Jurkat, Clone E6-1 (cell line): ENCODE measurements around the gene SEMA4C.
A peak's percentile ranks its signal among the peaks of the same experiment; 100 is the strongest.

Experiments
- DNase-seq: peaks from one replicate; pipeline ENCODE4 v3.0.0-alpha.2; 2011; ENCODE audit warnings: low read depth, low spot score
- H3K4me3 ChIP-seq: 2 replicates; pipeline ENCODE4 v1.5.1; 2011; ENCODE audit warnings: mild to moderate bottlenecking, low read length, control low read depth, moderate library complexity

SEMA4C gene

GRCh38 chr2:96856776-96857666 lies 12.9 kb downstream of the SEMA4C start:
- peak overlapping the region; percentile 84 for H3K4me3 ChIP-seq
- peak; percentile 57 for DNase-seq

- no peak overlapping the region for H3K4me3 ChIP-seq
- DNase-seq: no peak
These were observed 16.6 kb downstream of the SEMA4C start for GRCh38 chr2:96853321-96853720.

- no peak for DNase-seq
- H3K4me3 ChIP-seq: no peak overlapping the region
These were observed 17.2 kb downstream of the SEMA4C start for GRCh38 chr2:96852667-96853066.

DNA sequence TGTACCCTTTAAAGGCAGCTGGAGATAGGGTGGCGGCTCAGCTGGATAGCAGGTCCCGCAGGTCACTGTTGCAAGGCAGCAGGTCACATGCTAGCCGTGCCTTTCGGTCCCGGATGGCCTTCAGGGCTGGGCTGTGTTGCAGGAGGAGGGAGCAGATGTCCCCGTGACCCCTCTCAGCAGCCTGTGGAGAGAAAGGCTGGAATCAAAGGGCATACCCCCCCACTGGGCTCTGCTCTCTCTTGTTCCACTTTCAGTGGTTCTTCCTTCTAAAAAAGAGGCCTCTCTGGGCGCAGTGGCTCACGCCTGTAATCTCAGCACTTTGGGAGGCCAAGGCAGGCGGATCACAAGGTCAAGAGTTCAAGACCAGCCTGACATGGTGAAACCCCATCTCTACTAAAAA lies 21.6 kb downstream of the SEMA4C start:
- H3K4me3 ChIP-seq: no peak overlapping the region
- DNase-seq: no peak

- no peak for DNase-seq
- no peak overlapping the region for H3K4me3 ChIP-seq
These were observed 22.3 kb downstream of the SEMA4C start for GRCh38 chr2:96847586-96847985.

GRCh38 chr2:96846825-96847224 lies 23.1 kb downstream of the SEMA4C start:
- H3K4me3 ChIP-seq: no peak overlapping the region
- no peak for DNase-seq

- no peak for DNase-seq
- H3K4me3 ChIP-seq: no peak overlapping the region
These were observed 25.5 kb downstream of the SEMA4C start for GRCh38 chr2:96844405-96844808.

GRCh38 chr2:96843538-96844268 lies 26.2 kb downstream of the SEMA4C start, which contains the start of gene ANKRD23:
Gene ANKRD23, minus strand, starts transcription at chr2:96844021. Its CDS starts 29 bp downstream, at chr2:96843992.
- H3K4me3 ChIP-seq: no peak within 1 kb of the TSS
- DNase-seq: no peak

GRCh38 chr2:96842600-96842999 lies 27.3 kb downstream of the SEMA4C start:
- no peak overlapping the region for H3K4me3 ChIP-seq
- no peak for DNase-seq

- DNase-seq: no peak
- no peak overlapping the region for H3K4me3 ChIP-seq
These were observed 28.0 kb downstream of the SEMA4C start for GRCh38 chr2:96841701-96842495.

- DNase-seq: no peak
- H3K4me3 ChIP-seq: no peak overlapping the region
These were observed 29.7 kb downstream of the SEMA4C start for GRCh38 chr2:96839875-96840850.

DNA sequence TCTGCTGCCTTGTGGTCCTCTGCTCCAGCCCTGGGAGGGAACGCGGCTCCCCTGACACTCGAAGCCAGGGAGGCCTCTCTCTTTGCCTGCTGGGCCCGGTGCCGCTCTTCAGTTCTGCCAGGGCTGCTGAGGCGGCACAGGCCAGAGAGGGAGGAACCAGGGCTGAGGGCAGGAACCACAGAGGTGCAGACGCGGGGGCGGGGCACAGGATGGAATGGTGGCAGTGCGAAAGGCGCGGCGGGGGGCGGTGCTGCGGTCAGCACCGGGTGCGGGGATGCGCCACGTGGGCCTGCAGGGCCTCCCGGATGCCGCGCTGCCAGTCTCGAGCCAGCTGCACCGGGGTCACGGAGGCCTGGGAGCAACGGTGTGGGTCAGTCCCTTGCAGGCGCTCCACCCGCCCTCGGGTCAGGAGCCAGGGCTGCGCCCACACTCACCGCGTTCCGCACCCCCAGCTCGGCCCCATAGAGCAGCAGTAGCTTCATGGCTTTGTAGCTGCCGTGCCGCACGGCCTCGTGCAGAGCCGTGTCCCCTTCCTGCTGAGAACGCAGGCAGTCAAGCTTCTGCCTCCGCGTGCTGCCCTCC lies 30.5 kb downstream of the SEMA4C start:
- DNase-seq: no peak
- no peak overlapping the region for H3K4me3 ChIP-seq

- H3K4me3 ChIP-seq: no peak overlapping the region
- DNase-seq: no peak
These were observed 31.3 kb downstream of the SEMA4C start for GRCh38 chr2:96838345-96839292.

GRCh38 chr2:96837575-96837974 lies 32.3 kb downstream of the SEMA4C start:
- no peak overlapping the region for H3K4me3 ChIP-seq

GRCh38 chr2:96835830-96836229 lies 34.0 kb downstream of the SEMA4C start:
- no peak for DNase-seq
- no peak overlapping the region for H3K4me3 ChIP-seq

More at GRCh38 chr2:96837575-96837974, 32.3 kb downstream of the SEMA4C start:
- DNase-seq: no peak

- H3K4me3 ChIP-seq: no peak overlapping the region
- DNase-seq: no peak
These were observed 36.9 kb downstream of the SEMA4C start for GRCh38 chr2:96832754-96833507.
